Measurements from ENCODE around the gene SKIDA1.

Gene SKIDA1

GRCh38 chr10:21510241-21511094, 15.0 kb downstream of the SKIDA1 start:
- TF ChIP-seq CTCF (IDR thresholded peaks at IDR 0.05; ENCODE audit: borderline replicate concordance, insufficient read depth, low read depth, low read length), result no peak
- H3K4me3 ChIP-seq (ENCODE audit: low read depth, low read length), result no peak overlapping the region

GRCh38 chr10:21509341-21510240, 15.9 kb downstream of the SKIDA1 start:
- H3K4me3 ChIP-seq (ENCODE audit: low read depth, low read length), result no peak overlapping the region

GRCh38 chr10:21508706-21509331, 16.7 kb downstream of the SKIDA1 start:
- no peak for TF ChIP-seq CTCF (IDR thresholded peaks at IDR 0.05; ENCODE audit: borderline replicate concordance, insufficient read depth, low read depth, low read length)

More at GRCh38 chr10:21509341-21510240, 15.9 kb downstream of the SKIDA1 start:
- TF ChIP-seq CTCF (IDR thresholded peaks at IDR 0.05; ENCODE audit: borderline replicate concordance, insufficient read depth, low read depth, low read length), result no peak

GRCh38 chr10:21507150-21507549, 18.3 kb downstream of the SKIDA1 start:
- TF ChIP-seq CTCF (IDR thresholded peaks at IDR 0.05; ENCODE audit: borderline replicate concordance, insufficient read depth, low read depth, low read length), result no peak
- no peak overlapping the region for H3K4me3 ChIP-seq (ENCODE audit: low read depth, low read length)

More at GRCh38 chr10:21508706-21509331, 16.7 kb downstream of the SKIDA1 start:
- no peak overlapping the region for H3K4me3 ChIP-seq (ENCODE audit: low read depth, low read length)

- no peak overlapping the region for H3K4me3 ChIP-seq (ENCODE audit: low read depth, low read length)
- no peak for TF ChIP-seq CTCF (IDR thresholded peaks at IDR 0.05; ENCODE audit: borderline replicate concordance, insufficient read depth, low read depth, low read length)
These were observed 19.1 kb downstream of the SKIDA1 start for GRCh38 chr10:21506351-21506750.

- TF ChIP-seq CTCF (IDR thresholded peaks at IDR 0.05; ENCODE audit: borderline replicate concordance, insufficient read depth, low read depth, low read length), result no peak
- H3K4me3 ChIP-seq (ENCODE audit: low read depth, low read length), result no peak overlapping the region
These were observed 19.7 kb downstream of the SKIDA1 start for GRCh38 chr10:21505711-21506278.
